ENCODE data around the gene LSR. TPM values are rescaled to one million over a fixed set of nuclear protein-coding genes. Genes with fewer than 3 reads are reported as not detected.
"Not testable (repeated sequence)": the region's sequence is repeated elsewhere in the genome, so short reads cannot be mapped to it uniquely, and the experiment has no call there.

Gene LSR
- total RNA-seq, 1 experiment from 2014 or later: 211 TPM

DNA sequence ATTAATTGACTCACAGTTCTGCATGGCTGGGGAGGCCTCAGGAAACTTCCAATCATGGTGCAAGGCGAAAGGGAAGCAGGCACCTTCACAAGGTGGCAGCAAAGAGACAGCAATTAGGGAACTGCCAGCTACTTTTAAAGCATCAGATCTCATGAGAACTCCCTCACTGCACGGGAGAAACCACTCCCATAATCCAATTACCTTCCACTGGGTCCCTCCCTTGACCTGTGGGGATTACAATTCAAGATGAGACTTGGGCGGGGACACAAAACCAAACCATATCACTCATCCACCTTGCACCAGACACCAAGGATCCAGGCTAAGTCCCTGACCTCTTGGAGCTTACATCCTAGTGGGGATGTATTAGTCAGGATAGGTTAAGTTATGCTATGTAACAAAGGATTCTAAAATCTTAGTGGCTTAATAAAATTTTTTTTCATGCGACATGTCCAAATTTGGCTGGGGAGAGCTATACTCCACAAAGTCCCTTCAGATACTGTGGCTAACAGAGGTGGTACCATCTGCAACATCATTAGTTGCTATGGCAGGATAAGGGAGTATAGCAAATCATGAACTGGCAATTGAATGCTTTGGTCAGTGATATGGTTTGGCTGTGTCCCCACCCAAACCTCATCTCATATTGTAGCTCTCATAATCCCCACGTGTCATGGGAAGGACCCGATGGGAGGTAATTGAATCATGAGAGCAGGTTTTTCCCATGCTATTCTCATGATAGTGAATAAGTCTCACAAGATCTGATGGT lies 12.0 kb upstream of the LSR start (continued):
- TF ChIP-seq, protein P1, sequence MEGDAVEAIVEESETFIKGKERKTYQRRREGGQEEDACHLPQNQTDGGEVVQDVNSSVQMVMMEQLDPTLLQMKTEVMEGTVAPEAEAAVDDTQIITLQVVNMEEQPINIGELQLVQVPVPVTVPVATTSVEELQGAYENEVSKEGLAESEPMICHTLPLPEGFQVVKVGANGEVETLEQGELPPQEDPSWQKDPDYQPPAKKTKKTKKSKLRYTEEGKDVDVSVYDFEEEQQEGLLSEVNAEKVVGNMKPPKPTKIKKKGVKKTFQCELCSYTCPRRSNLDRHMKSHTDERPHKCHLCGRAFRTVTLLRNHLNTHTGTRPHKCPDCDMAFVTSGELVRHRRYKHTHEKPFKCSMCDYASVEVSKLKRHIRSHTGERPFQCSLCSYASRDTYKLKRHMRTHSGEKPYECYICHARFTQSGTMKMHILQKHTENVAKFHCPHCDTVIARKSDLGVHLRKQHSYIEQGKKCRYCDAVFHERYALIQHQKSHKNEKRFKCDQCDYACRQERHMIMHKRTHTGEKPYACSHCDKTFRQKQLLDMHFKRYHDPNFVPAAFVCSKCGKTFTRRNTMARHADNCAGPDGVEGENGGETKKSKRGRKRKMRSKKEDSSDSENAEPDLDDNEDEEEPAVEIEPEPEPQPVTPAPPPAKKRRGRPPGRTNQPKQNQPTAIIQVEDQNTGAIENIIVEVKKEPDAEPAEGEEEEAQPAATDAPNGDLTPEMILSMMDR (IDR thresholded peaks at IDR 0.05 in 2 of 3, conservative IDR thresholded peaks at IDR 0.05 in 1 of 3; ENCODE audit: borderline replicate concordance in 1 of 3, insufficient read depth in 1 of 3, low read depth in 2 of 3, low read length in 2 of 3): no peak
- TF ChIP-seq, protein P2, sequence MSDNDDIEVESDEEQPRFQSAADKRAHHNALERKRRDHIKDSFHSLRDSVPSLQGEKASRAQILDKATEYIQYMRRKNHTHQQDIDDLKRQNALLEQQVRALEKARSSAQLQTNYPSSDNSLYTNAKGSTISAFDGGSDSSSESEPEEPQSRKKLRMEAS (IDR thresholded peaks at IDR 0.05): no peak
- TF ChIP-seq SIN3A (IDR thresholded peaks at IDR 0.05; ENCODE audit: low read depth) (no peak), ELF1 (IDR thresholded peaks at IDR 0.05; ENCODE audit: borderline replicate concordance, low read depth) (no peak), FOSL1 (IDR thresholded peaks at IDR 0.05; ENCODE audit: low read depth) (no peak), JUND (IDR thresholded peaks at IDR 0.05) (no peak), ZNF274 (IDR thresholded peaks at IDR 0.05; ENCODE audit: low read depth, low read length) (no peak), TCF7L2 (IDR thresholded peaks at IDR 0.05; ENCODE audit: borderline replicate concordance, extremely low read depth, insufficient read depth, insufficient read length) (no peak)

DNA sequence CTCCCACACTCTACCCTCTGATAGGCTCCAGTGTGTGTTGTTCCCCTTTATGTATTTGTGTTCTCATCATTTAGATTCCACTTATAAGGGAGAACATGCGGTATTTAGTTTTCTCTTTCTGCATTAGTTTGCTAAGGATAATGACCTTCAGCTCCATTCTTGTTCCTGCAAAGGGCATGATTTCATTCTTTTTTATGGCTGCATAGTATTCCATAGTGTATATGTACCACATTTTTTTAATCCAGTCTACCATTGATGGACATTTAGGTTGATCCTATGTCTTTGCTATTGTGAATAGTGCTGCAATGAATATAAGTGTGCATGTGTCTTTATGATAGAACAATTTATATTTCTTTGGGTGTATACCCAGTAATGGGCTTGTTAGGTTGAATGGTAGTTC lies 9.2 kb upstream of the LSR start:
- POLR2A ChIA-PET: not testable (repeated sequence)

More for the DNA sequence above, 9.2 kb upstream of the LSR start:
- H3K9me2 ChIP-seq (ENCODE audit: insufficient read depth); H3K27me3 ChIP-seq (ENCODE audit: insufficient read depth, low read length); H3K9me3 ChIP-seq (ENCODE audit: control insufficient read depth in 1 of 2, insufficient read depth in 1 of 2, low read depth in 1 of 2, low read length in 2 of 2); BruUV-seq (replicated peaks); intact Hi-C loops (cut with micrococcal nuclease); H4K20me1 ChIP-seq (ENCODE audit: insufficient read depth); H3K4me3 ChIP-seq (replicated peaks in 1 of 2; ENCODE audit: low read depth in 1 of 2, low read length in 2 of 2); H3K36me3 ChIP-seq (ENCODE audit: control insufficient read depth in 1 of 2, insufficient read depth in 2 of 2, low read length in 2 of 2); H3K9ac ChIP-seq (ENCODE audit: low read length); RAD21 ChIA-PET (ENCODE audit: low non-redundant PET in 1 of 2, low total read pairs in 2 of 2, uncharacterized antibody in 2 of 2, unreplicated experiment in 2 of 2); ATAC-seq; H3K79me2 ChIP-seq (ENCODE audit: insufficient read depth, low read length); H2AFZ ChIP-seq (ENCODE audit: low read depth, low read length, poor library complexity, severe bottlenecking); H3K4me2 ChIP-seq (ENCODE audit: low read length); CTCF ChIA-PET; H3K4me1 ChIP-seq (ENCODE audit: control insufficient read depth in 1 of 2, insufficient read depth in 2 of 2, low read length in 2 of 2); H3K27ac ChIP-seq (ENCODE audit: low read depth, low read length); DNase-seq (ENCODE audit: low read depth, low spot score): not testable (repeated sequence)
